Measurements from ENCODE around the gene NPY2R. TPM values are rescaled to one million over a fixed set of nuclear protein-coding genes. Genes with fewer than 3 reads are reported as not detected.

NPY2R gene
- total and polyA plus RNA-seq, 3 donors from 2014 or later, result 0.58 to 3.3 (median 1.0) TPM

GRCh38 chr4:155173371-155173770 lies 35.1 kb upstream of the NPY2R start:
- Histone ChIP-seq H3K36me3 (ENCODE audit: low read depth, missing control alignments) (no peaks in the 10 kb centered on the region), H3K9me3 (no peaks in the 10 kb centered on the region), H3K27ac (no peak overlapping the region), H3K4me3 (no peak overlapping the region), H3K27me3 (no peaks in the 10 kb centered on the region), H3K4me1 (no peaks in the 10 kb centered on the region)
- 82 to 84% methylated on average over 4 of the region's 4 CpGs for WGBS, 2 donors
- no peak for TF ChIP-seq POLR2A (IDR thresholded peaks at IDR 0.05)
- TF ChIP-seq CTCF (IDR thresholded peaks at IDR 0.05), result no peak
- intact Hi-C loops (cut with DNase I; ENCODE audit: low total_unique reads), result no loop called here
- DNase-seq, result no peak

GRCh38 chr4:155174668-155175067 lies 33.8 kb upstream of the NPY2R start:
- Histone ChIP-seq H3K36me3 (ENCODE audit: low read depth, missing control alignments) (no peaks in the 10 kb centered on the region), H3K9me3 (no peaks in the 10 kb centered on the region), H3K27me3 (no peaks in the 10 kb centered on the region), H3K27ac (no peak overlapping the region), H3K4me3 (no peak overlapping the region), H3K4me1 (no peaks in the 10 kb centered on the region)
- WGBS, 2 donors, result 87 to 94% methylated on average over 1 of the region's 1 CpG
- DNase-seq, result no peak
- intact Hi-C loops (cut with DNase I; ENCODE audit: low total_unique reads), result no loop called here
- TF ChIP-seq CTCF (IDR thresholded peaks at IDR 0.05) (no peak), POLR2A (IDR thresholded peaks at IDR 0.05) (no peak)

GRCh38 chr4:155179216-155179615 lies 29.2 kb upstream of the NPY2R start:
- TF ChIP-seq POLR2A (IDR thresholded peaks at IDR 0.05) (no peak), CTCF (IDR thresholded peaks at IDR 0.05) (no peak)
- Histone ChIP-seq H3K4me3 (no peak overlapping the region), H3K36me3 (ENCODE audit: low read depth, missing control alignments) (no peaks in the 10 kb centered on the region), H3K27me3 (no peaks in the 10 kb centered on the region), H3K9me3 (no peaks in the 10 kb centered on the region), H3K27ac (no peak overlapping the region), H3K4me1 (no peaks in the 10 kb centered on the region)
- no peak for DNase-seq
- intact Hi-C loops (cut with DNase I; ENCODE audit: low total_unique reads), result no loop called here
- WGBS, 2 donors, result 64 to 70% methylated on average over 2 of the region's 2 CpGs

- TF ChIP-seq POLR2A (IDR thresholded peaks at IDR 0.05) (no peak), CTCF (IDR thresholded peaks at IDR 0.05) (no peak)
- Histone ChIP-seq H3K9me3 (no peaks in the 10 kb centered on the region), H3K4me3 (no peak overlapping the region), H3K27me3 (no peaks in the 10 kb centered on the region), H3K27ac (no peak overlapping the region), H3K4me1 (no peaks in the 10 kb centered on the region), H3K36me3 (ENCODE audit: low read depth, missing control alignments) (no peaks in the 10 kb centered on the region)
- 88 to 94% methylated on average over 2 of the region's 2 CpGs for WGBS, 2 donors
- intact Hi-C loops (cut with DNase I; ENCODE audit: low total_unique reads), result no loop called here
- DNase-seq, result no peak
These were observed 21.5 kb upstream of the NPY2R start for GRCh38 chr4:155186972-155187371.

- DNase-seq, result no peak
- no peaks in the 10 kb centered on the region for H3K4me1 ChIP-seq
- TF ChIP-seq CTCF (IDR thresholded peaks at IDR 0.05), result no peak
- no peak for TF ChIP-seq POLR2A (IDR thresholded peaks at IDR 0.05)
- no peaks in the 10 kb centered on the region for H3K9me3 ChIP-seq
- no peak overlapping the region for H3K27ac ChIP-seq
- no peaks in the 10 kb centered on the region for H3K36me3 ChIP-seq (ENCODE audit: low read depth, missing control alignments)
- 42 to 46% methylated on average over 1 of the region's 1 CpG for WGBS, 2 donors
- no peaks in the 10 kb centered on the region for H3K27me3 ChIP-seq
- intact Hi-C loops (cut with DNase I; ENCODE audit: low total_unique reads), result no loop called here
- no peak overlapping the region for H3K4me3 ChIP-seq
These were observed 20.4 kb upstream of the NPY2R start for GRCh38 chr4:155187989-155188388.
